ENCODE measurements around the gene DHRS2.
"Not testable (repeated sequence)": the region's sequence is repeated elsewhere in the genome, so short reads cannot be mapped to it uniquely, and the experiment has no call there.

Gene DHRS2, protein sequence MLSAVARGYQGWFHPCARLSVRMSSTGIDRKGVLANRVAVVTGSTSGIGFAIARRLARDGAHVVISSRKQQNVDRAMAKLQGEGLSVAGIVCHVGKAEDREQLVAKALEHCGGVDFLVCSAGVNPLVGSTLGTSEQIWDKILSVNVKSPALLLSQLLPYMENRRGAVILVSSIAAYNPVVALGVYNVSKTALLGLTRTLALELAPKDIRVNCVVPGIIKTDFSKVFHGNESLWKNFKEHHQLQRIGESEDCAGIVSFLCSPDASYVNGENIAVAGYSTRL

GRCh38 chr14:23636317-23637211, at the start of gene DHRS2:
DHRS2 (plus strand) TSS chr14:23636364; CDS start chr14:23638865, 2,501 bp downstream.
- DNase-seq (ENCODE audit: low read depth): no peak

DNA sequence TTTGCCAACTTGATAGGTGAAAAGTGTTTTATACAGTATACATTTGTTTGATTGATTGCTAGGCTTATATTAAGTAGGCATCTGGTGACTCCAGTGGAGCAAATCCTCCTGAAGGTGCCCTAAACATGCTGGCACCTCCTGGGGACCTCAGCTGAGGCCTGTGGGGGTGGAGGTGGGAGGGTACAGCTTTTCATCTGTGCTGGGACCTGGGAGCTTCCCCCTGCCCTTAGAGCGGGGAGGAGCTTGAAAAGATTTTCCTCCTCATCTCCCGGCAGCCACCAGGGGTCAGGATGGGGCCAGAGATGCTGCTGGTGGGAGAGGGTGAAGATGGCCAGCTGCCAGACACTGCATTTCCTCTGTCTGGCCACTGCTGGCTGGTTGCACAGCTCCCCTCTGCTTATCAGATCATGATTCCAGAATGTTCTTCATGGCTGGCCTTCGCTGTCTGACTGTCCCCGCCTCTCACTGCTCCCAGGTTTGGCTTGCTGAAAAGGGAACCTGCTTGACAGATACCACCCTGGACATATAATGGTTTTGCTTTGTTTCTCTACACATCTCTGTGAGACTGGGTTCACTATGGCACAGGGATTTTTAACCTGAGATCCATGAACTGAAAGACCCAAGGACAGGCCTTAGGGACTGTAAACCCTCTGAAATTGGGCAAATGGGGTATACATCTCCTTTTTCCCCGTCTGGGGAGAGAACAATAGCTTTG, 47.1 kb upstream of the DHRS2 start:
- DNase-seq (ENCODE audit: low read depth): peak; percentile 47

DNA sequence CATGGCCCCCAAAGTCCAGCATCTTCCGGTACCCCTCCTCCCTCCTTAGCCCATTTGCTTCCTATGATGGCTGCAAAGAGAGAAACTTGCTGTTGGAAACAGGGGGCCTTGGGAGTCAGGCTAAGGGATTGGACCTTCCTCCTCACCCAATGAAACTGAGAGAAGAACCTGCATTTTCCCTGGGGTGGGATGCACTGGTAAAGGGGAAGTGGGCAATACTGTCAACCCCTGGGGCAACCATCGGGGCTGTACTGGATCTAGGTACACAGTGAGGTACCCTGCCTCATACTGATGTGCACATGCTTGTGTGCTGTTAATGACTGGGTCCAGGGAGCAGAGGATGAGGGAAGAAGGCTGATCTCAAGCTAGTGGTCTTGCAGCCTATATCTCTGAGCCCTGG, 46.6 kb upstream of the DHRS2 start:
- no peak for DNase-seq (ENCODE audit: low read depth)

DNA sequence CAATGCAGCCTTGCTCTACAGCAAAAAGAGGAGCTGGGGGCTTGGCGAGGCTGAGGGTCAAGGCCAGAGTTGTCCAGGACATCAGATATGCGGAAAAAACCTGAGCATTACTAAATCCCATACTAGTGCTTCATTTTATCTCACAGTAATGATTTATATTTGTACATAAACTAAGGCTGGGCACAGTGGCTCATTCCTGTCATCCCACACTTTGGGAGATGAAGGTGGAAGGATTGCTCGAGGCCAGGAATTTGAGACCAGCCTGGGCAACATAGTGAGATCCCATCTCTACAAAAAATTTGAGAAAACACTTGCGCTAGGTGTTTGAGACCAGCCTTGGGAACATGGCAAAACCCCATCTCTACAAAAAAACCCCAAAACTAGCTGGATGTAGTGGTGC, 46.0 kb upstream of the DHRS2 start:
- DNase-seq (ENCODE audit: low read depth): no peak

DNA sequence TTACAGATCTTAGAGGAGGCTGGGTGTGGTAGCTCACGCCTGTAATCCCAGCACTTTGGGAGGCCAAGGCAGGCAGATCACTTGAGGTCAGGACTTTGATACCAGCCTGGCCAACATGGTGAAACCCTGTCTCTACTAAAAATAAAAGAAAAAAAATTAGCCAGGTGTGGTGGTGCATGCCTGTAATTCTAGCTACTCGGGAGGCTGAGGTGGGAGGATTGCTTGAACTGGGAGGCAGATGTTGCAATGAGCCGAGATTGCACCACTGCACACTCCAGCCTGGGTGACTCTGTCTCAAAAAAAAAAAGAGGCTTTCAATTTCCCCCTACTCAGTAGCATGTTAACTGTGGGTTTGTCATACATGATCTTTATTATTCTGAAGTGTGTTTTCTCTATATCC, 42.0 kb upstream of the DHRS2 start:
- DNase-seq (ENCODE audit: low read depth): not testable (repeated sequence)

GRCh38 chr14:23600322-23600707, 35.8 kb upstream of the DHRS2 start:
- no peak for DNase-seq (ENCODE audit: low read depth)

GRCh38 chr14:23600806-23601205, 35.4 kb upstream of the DHRS2 start:
- no peak for DNase-seq (ENCODE audit: low read depth)

- no peak for DNase-seq (ENCODE audit: low read depth)
Observed at GRCh38 chr14:23601424-23601823, 34.7 kb upstream of the DHRS2 start.

GRCh38 chr14:23601845-23602180, 34.4 kb upstream of the DHRS2 start:
- no peak for DNase-seq (ENCODE audit: low read depth)

GRCh38 chr14:23602181-23603095, 33.7 kb upstream of the DHRS2 start:
- DNase-seq (ENCODE audit: low read depth): no peak

GRCh38 chr14:23603103-23603502, 33.1 kb upstream of the DHRS2 start:
- DNase-seq (ENCODE audit: low read depth): no peak

GRCh38 chr14:23604148-23604547, 32.0 kb upstream of the DHRS2 start:
- no peak for DNase-seq (ENCODE audit: low read depth)

- DNase-seq (ENCODE audit: low read depth): no peak
Observed at GRCh38 chr14:23604675-23605170, 31.4 kb upstream of the DHRS2 start.

- no peak for DNase-seq (ENCODE audit: low read depth)
Observed at GRCh38 chr14:23605931-23606585, 30.1 kb upstream of the DHRS2 start.

DNA sequence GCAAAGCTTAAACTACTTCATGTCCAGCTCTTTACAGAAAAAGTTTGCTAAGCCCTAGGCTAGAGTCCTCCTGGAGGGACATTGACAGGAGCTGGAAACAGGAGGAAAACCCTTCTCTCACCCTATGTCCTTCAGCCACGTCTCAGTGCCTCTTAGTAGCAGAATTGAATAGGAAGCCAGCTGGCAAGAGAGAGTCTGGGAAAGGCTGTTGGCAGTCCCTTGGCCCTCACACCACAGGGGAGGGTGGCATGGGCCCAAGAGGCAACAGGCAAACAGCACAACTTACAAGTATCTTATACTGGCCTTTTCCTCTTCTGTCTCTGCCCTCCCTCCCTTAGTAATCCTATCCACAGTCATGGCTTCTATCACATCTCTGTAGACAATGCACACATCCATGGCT, 27.7 kb upstream of the DHRS2 start:
- DNase-seq (ENCODE audit: low read depth): no peak

- no peak for DNase-seq (ENCODE audit: low read depth)
Observed at GRCh38 chr14:23609001-23609400, 27.2 kb upstream of the DHRS2 start.

DNA sequence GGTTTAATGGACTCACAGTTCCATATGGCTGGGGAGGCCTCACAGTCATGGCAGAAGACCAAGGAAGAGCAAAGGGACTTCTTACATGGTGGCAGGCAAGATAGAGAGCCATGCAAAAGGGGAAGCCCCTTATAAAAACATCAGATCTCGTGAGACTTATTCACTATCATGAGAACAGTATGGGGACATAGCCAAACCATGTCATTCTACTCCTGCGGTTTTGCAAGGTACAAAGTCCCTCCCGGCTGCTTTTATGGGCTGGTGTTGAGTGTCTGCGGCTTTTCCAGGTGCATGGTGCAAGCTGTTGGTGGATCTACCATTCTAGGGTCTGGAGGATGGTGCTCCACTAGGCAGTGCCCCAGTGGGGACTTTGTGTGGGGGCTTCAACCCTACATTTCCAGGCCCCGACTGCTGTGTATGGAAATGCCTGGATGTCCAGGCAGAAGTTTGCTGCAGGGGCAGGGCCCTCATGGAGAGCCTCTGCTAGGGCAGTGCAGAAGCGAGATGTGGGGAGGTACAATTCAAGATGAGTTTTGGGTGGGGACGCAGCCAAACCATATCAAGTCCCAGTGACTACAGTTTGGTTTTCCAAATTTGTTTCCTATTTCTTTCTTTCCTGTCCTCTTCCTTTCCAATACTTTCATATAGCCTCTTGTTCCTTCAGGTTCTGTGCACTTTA, 26.6 kb upstream of the DHRS2 start:
- not testable (repeated sequence) for DNase-seq (ENCODE audit: low read depth)

DNA sequence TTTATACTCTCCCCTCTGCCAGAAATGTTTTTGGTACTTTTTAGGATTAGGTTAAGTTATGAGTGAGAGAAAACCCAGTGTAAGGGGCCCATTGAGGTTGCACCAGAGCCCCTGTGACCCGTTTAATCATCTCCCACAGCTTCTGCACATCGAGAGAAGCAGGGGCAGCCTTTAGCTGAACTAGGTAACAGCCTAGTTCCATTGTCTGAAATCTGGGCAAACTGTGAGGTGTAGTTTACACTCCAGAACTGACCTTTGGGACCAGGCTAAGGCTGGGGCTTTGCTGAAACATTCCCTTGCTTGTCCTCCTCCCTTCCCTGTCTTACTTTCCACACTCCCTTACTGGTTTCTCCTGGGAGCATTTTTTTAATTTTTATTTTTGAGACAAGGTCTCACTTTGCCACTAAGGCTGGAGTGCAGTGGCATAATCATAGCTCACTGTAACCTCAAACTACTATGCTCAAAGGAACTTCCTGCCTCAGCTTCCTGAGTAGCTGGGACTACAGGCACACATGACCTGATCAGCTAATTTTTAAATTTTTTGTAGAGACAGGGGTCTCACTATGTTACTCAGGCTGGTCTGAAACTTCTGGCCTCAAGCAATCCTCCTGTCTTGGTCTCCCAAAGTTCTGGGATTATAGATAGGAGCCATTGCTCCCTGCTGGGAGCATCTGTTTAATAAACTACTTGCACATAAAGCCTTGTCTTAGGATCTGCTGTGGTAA, 25.9 kb upstream of the DHRS2 start:
- DNase-seq (ENCODE audit: low read depth): no peak

DNA sequence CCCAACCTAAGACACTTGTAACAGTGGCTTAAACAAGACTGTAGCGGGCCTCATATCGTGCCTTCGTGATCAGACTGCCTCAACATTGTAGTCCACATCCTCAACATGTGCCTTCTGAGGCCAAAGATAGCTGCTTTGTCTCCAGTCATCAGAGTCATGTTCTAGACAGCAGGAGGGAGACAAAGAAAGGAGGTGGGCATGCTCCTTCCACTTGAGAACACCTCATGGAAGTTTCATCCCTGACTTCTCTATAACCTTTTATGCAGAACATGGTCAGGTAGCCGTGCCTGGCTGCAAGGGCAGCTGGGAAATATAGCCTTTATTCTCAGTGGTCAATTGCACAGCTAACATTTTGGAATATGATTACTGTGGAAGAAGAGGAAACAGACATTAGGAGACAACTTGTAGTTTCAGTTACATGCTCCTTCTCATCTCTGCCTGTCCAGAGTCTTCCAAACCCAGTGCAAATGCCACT, 25.3 kb upstream of the DHRS2 start:
- no peak for DNase-seq (ENCODE audit: low read depth)

DNA sequence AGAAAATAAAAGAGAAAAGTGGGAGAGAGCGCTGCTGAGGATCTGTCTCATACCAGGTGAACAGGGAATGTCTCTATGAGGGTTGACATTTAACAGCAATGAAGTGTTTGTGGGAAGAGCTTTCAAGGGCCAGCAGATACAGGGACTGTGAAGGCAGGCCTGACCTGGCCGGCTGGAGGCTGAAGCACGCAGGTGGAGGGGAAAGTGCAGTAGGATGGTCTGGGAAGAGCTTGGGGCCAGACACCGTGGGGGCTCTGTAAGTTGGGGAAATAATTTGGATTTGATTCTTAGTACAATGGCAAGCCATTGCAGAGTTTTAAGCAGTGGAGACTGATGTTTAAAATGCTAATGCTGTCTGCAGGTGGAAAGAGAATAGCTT, 23.8 kb upstream of the DHRS2 start:
- DNase-seq (ENCODE audit: low read depth): no peak
